GM12892 (cell line): ENCODE results near the gene HOXA3.

Experiments used
- DNase-seq: peaks from one replicate; pipeline ENCODE4 v3.0.0; 2011; ENCODE audit not compliant: insufficient read length
- FAIRE-seq: peaks from 2 replicates; lab custom pipeline; 2011; peaks lifted over from hg19 to GRCh38; lab: Jason Lieb, UNC
- POLR2A ChIP-seq: IDR thresholded peaks from 2 replicates; pipeline ENCODE4 v1.6.1; 2011; ENCODE audit warnings: low read depth, low read length, control low read depth
- POLR2AphosphoS5 ChIP-seq: IDR thresholded peaks from 2 replicates; pipeline ENCODE4 v1.6.1; 2011; ENCODE audit warnings: low read depth, low read length, control low read depth
- TAF1 ChIP-seq: IDR thresholded peaks from 2 replicates; pipeline ENCODE4 v1.6.1; 2011; ENCODE audit warnings: low read depth, mild to moderate bottlenecking, control low read depth, low read length, borderline replicate concordance

Gene HOXA3

GRCh38 chr7:27130540-27131389, 21.6 kb downstream of the HOXA3 start, which contains the start of gene HOXA4:
TSS of gene HOXA4 (minus strand) at chr7:27130757. CDS start at chr7:27130733, 24 bp downstream.
- FAIRE-seq (no peak), DNase-seq (no peak)
- TF ChIP-seq TAF1 (no peak), POLR2A (no peak), POLR2AphosphoS5 (no peak)

- TF ChIP-seq TAF1 (no peak), POLR2A (no peak), POLR2AphosphoS5 (no peak)
- DNase-seq (no peak), FAIRE-seq (no peak)
Measured at GRCh38 chr7:27129729-27130539, 22.4 kb downstream of the HOXA3 start.

GRCh38 chr7:27128776-27129728, 23.3 kb downstream of the HOXA3 start:
- DNase-seq (no peak), FAIRE-seq (no peak)
- no peak for TF ChIP-seq POLR2A

GRCh38 chr7:27128034-27128433, 24.3 kb downstream of the HOXA3 start:
- FAIRE-seq (no peak), DNase-seq (no peak)
- no peak for TF ChIP-seq POLR2AphosphoS5
- no peak for TF ChIP-seq POLR2A
- no peak for TF ChIP-seq TAF1

DNA sequence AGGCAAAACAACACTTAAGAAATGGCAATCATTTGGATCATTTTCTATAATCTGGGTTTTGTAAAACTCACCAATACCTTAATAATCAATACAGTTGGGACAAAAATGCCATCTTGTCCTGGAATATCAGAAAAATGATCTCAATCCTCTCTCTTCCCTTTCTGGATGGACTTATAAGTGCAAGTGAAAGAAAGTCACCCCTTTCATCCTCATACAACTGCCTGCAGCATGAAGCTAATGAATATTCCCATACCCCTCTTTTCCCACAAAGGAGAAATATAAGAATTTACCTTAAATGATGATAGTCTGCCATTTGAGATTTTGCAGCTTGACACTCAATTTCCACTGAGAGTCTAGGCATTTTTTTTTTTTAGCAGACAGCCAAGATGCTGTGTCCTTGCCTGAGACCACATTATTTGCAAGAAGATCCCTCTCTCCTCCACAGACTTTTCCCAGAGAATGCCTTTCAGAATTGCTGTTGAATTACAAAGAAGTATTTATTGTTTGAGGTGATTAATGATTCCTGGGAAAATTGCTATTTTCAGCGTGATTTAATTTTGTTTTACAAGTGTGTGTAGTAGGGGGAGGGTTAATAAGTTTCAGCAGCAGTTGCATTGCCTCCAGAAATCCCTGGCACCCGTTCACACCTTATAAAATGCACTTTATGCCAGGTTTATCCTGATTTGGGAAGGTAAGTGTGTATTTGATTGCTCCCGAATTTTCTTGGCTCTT, 25.6 kb downstream of the HOXA3 start:
- no peak for TF ChIP-seq POLR2AphosphoS5
- TF ChIP-seq POLR2A = no peak
- TF ChIP-seq TAF1 = no peak
- DNase-seq (no peak), FAIRE-seq (no peak)

DNA sequence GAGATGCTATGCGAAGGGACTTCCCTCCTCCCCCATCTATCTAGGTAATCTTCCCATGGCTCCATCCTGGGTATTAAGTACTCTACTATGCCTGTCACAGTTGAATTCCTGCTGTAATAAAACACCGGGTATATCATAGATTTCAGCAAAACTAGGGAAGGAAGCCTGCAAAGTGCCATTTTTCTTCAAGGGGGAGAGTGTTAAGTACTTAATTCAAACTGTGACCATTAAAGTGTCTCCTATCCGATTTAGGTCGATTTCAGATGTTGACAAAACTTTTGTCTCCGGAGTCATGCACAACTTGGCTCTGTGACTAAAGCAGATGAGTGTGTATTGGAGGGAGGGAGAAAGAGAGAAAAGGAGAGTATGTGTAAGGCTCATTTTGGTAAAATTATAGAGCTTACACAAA, 26.4 kb downstream of the HOXA3 start:
- FAIRE-seq (no peak), DNase-seq (no peak)
- TF ChIP-seq TAF1 (no peak), POLR2A (no peak), POLR2AphosphoS5 (no peak)

- no peak for TF ChIP-seq TAF1
- no peak for TF ChIP-seq POLR2A
- no peak for TF ChIP-seq POLR2AphosphoS5
- no peak for FAIRE-seq
- no peak for DNase-seq
Measured at GRCh38 chr7:27124902-27125689, 27.3 kb downstream of the HOXA3 start.

DNA sequence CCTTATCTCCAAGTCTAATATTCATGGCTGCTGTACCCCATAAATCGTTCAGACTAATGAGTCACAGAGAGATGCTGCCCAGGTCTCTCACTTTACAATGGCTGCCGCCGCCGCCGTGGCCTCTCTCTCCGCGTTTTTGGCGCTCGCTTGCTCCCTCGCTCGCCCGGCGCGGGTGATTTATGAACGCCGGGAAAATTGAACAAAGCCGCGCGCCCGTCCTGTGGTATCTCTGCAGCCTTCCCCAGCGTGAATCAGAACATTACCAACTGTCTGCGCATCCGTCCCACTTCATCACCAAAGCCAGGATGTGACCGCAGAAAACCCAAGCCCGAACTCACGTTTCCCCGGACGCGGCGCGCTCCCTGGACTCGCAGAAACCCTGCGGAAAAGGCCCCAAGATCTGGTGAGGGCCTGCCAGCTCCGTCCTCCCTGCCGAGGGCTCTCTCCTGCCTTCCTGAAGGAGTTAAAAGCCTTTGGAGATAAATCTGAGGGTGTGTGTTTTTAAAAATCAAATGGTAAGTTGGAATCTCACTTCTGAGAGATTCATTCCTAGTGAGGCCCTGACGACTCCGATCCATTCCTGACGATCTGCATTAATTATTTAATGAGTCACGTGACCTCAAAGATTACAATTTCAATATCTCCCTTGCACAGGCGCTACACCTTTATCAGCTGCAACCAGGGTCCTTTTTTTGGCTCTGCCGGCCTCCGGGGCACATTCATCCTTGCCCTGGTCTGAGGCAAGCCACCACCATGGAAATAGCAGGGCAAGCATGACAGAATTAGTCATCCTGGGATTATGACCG, 28.1 kb downstream of the HOXA3 start:
- DNase-seq (no peak), FAIRE-seq (no peak)
- no peak for TF ChIP-seq POLR2A
- TF ChIP-seq TAF1 = no peak
- no peak for TF ChIP-seq POLR2AphosphoS5

GRCh38 chr7:27123477-27124053, 28.8 kb downstream of the HOXA3 start:
- FAIRE-seq (no peak), DNase-seq (no peak)
- TF ChIP-seq TAF1 (no peak), POLR2AphosphoS5 (no peak), POLR2A (no peak)
